GM19452 (cell line): ENCODE data around the gene HEXA.
A peak's percentile ranks its signal among the peaks of the same experiment; 100 is the strongest.

Source experiments
- ATAC-seq: cut with Tn5 transposase; IDR thresholded peaks from one replicate; pipeline ENCODE4 v1.9.1; 2021; ENCODE audit not compliant: unreplicated experiment

The HEXA gene

DNA sequence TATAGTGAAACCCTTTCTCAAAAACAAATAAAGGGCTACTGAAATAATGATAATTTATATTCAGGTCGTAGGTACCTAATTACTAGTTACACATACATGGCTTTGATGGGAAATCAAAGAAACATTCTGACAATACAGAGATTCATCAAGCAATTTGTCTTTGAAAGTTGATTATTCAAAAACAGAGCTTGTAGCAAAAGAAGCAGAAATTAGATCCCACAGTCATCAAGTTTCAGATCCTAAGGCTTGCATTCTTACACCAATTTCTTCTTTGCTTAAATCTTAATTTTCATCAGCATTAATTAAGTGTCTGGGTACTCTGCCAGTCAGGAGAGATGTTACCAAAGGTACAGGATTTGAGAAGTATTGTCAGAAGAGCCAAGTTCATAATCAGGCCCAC, 1.5 kb upstream of the HEXA start:
- ATAC-seq, result no peak

DNA sequence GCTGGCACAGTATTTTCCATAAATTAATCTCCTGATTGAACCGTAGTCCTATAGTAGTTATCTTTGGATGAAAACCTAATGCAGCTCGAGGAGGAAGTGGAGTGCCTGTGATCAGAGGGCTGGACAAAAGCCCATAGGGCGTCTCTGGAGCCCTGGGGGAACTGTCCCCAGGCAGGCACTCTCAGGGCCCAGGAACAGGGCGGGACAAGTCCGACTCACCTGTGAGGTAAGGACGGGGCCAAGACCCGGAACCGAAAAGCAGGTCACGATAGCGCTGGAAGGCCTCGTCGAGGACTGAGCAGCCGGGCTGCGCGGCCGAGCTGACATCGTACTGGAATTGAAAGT, 341 bp downstream of the HEXA start:
- peak; percentile 41 for ATAC-seq

DNA sequence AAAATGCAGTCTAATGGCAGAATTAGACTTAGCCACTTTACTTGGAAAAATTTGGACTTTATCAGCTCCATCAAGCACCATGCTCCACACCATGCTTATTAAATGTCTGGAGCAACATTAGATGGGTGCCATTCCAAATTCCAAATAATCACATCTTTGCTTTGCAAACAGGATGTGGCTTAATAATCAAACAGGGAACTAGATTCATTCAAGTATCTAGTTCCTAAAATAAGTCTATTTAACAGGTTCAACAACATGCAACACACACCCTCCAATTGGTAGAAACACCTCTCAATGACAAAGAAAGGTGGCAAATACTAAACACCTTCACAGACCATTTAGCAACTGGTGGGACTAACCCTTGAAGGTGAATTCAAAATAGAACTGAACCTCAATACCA, 3.5 kb downstream of the HEXA start:
- ATAC-seq, result no peak

DNA sequence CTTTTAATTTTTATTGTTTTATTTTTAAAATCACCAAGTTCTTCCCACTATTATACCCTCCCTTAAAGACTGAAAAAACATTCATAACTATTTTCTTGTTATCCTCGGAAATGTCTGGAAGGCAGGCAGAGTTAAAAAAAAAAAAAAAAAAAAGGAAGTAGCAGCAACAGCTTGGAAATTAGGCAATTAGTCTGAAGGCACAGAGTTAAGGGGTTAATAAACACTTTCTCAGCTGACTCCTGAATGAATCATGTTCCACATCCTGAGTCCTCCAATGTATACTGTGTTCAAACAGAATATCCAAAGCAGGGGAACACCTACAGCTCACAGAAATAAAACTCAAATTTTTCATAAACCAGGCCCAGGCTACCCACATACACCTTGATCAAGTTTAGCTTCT, 5.8 kb downstream of the HEXA start:
- ATAC-seq, result no peak

DNA sequence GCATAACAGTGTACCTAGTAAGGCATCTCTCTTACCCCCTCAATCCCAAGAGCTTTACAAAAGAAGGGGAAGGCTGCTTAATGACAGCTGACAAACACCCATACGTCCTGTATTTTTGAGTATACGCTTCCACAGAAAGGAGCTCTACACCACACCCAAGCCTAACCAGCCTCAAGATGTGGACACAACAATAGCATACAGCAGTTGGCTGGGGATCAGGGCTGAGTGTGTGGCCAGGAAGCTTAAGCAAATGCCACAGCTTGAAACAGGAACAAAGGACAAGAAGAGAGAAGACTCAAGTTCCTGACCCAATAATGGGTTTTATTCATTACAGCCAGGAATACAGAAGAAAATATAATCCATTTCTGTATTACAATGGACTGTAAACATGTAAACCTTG, 6.9 kb downstream of the HEXA start:
- no peak for ATAC-seq

DNA sequence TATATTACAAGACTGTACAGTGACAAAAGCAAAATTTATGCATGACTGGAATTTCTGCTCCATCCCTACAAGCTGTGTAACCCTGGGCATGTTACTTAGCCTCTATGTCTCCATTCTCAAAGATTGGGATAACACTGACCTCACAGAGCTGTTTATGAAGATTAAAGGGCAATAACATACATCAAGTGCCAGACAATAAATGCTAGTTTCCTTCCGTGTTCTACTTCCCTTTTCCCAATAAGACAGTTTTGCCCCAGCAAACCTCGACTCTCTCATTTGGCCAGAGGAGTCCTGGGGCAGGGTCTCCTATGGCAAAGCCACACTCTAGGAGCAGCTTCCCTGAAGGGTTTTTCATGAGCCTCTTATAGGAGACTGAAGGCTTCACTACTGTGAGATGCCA, 7.5 kb downstream of the HEXA start:
- ATAC-seq, result no peak

DNA sequence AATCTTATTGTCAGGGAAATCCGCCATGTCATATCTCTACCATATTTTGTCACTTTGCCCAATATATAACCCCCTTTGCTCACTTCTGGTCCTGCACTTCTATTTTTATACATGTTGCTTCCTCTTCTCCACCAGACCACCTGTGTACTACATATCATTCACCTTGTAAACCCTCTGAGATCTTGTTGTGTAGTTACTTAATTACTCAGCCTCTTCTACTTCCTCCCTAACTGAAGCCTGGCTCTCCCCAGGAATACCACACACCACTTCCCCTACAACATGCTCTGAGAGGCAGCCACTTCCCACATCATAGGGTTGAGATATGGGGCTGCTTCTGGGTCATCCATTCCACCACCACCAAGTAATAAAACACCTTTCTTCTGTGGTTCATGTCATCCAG, 10.0 kb downstream of the HEXA start:
- peak; percentile 90 for ATAC-seq

DNA sequence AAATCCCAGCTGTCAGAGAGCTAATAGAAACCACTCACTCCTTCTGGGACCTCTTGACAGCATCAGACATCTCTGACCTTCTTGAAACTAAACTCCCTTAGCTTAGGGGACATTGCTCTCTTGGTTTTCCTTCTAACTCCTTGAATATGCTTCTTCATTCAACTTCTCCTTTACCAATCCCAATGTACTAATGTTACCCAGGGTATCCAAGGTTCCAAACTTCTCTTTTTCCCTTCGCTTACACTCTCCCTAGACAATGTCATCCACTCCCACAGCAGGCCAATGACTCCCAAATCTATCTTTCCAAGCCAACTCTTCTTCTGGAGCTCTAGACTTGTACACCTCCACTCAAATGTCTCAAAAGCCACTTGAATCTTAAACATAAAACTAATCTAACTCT, 14.6 kb downstream of the HEXA start:
- ATAC-seq, result no peak

DNA sequence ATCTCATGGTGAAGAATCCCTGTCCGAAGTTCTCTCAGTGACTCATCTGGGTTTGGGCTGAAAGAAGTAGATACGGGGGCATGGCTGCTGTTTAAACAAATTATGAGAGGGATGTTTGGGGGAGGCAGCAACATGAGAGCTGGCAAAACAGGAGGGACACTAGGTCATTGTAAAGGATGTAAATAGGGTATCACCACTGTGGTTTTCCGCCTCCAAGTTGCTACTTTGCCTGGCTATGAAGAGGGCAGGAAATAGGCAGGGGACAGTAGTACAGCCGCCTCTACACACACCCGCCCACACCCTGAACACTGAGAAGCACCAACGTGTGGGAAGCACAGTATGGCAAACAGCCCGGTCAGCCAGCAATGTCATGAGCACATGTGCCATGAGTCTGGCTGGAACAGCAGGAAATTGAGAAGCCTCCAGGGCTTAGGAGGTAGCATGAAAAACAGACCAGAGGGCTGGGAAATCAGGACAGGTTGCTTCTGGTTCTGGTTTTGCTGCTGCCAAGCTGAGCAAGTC, 17.1 kb downstream of the HEXA start:
- ATAC-seq, result peak; percentile 67

DNA sequence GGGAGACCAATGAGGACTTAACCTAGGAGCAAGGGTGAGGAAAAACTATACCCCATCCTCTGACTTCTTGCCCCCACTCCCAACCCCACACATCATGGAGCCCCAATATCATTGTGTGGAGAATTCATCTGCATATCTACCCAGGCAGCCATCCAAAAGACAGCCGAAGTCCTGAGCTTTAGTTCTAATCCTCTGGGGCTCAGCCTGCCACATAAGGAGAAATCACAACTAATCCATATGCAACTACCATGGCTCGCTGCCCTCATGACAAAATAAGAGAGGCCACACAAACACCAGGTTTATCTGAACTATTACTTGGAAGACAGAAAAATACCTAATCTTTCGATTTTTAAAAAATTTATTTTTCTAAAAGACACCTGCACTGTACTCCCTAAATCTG, 17.7 kb downstream of the HEXA start:
- ATAC-seq, result no peak

DNA sequence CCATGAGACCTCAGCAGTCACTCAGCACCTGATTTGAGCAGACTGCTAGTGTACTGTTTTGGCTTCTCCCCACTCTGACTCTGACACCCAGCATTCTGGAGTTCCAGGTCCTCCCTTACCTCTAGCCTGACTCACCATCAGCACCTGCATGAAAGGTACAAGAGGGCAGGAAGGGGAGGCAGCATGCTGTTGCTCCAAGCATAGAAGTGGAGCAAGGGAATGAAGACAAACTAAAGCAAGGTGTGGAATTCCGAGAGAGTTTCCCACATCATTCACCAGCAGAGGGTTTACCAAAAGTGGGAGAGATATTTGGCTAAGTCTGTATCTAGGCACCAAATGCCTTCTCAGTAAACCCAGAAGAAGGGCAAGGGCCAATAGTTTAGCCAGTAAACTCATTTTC, 21.3 kb downstream of the HEXA start:
- ATAC-seq, result no peak

DNA sequence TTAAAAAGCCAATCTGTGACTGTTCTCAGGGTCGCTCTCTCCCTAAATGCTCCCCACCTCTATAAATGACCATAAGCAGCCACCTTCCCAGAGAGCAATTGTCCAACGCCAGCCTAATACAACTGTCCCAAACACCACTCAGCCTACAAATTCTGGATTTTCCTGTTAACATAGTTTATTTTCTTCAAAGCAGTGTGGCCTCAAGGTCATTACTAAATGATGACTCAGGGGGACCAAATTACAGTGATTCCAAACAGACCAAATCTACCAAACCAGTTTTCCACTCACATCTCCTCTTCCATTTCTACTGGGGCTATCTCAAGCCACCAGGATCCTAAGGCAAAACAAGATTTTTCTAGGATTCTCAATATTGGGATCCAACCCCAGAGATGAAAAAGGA, 22.5 kb downstream of the HEXA start:
- no peak for ATAC-seq

DNA sequence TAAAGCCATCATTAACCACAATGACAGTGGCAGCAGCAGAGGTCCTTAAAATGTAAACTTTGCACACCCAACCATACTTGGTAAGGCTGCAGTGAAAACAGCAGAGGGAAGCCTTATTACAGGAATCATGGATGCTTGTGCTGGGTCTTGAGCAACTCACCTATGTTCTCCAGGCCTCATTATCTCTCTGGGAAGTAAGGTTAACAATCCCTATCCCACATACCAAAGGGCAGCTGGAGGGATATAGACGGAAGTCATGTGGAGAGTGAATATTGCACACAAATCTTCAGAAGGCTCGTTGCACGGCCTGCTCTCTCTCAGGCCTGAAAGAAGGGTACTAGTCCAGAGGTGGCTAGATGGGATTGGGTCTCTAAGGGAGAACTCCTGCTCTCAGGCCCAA, 30.0 kb downstream of the HEXA start:
- ATAC-seq, result no peak

DNA sequence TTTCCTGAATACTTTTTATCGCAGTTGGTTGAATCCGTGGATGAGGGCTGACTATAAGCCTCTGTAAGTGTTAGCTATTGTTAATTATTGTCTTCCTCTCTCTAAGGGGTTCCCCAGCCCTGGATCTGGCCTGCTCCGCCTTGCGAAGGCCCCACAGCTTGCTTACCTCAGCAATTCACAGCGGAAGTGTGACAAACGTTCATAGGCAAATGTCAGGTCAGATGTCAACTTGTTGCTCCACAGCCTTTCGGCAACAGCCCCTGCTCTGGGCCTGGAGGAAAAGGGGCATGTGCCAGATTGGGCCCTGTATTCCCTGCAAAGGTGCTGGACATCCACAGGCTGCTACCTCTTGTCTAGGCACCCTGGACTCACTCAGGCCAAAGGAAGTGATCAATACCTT, 30.5 kb downstream of the HEXA start:
- no peak for ATAC-seq

DNA sequence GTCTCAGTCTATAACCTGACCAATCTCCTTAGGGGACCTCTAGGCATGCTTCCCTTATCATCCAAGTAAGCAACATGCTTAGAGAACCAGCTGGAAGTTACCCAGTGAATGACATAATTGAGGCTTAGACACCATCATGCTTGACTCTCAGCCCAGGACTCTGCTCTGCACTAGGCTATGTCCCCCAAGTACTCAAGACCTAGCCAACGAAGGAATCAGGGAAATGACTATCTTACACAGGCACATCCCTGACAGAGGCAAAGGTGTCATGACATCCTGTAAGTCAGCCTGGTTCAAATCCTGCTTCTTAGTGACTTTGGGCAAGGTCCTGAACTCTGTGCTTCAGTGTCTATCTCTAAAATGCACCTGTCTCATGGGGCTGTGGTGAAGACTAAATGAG, 31.2 kb downstream of the HEXA start:
- ATAC-seq, result no peak

DNA sequence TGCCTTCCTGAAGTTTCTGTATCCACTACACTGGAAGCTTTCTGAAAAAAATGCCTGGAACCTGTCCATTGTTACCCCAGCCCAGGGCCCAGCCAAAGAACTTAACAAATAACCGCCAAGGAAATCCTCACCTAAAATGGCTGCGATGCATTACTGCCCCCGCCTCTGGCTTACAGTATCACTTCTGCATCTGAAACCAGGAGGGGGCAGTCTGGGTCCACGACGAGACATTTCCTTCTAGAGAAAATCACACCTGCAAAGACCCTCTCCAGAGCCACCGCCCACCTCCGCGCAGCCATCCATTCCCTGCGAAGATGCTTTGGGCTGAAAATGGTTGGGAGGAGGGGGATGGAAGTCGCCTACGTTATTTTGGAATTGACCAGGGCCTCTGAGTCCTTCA, 33.4 kb downstream of the HEXA start:
- ATAC-seq, result no peak

DNA sequence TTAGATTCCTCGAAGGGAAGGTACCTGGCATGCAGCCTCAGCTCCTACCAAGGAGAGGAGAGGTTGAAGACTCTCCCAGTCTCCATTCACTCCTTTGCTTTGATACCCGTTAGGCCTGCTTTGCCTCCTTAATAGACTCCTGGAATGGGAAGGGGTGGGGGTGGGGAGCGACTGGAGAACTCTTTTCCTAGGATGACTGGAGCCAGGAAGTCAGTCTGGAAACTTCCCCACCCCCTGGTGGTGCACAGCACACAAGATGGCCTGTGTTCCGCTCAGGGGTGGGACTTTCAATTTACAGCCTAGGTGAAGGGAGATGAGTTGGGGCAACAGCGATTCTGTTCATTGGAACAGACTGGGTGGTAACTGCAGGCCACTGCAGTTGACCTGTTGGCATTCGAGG, 34.5 kb downstream of the HEXA start:
- no peak for ATAC-seq

DNA sequence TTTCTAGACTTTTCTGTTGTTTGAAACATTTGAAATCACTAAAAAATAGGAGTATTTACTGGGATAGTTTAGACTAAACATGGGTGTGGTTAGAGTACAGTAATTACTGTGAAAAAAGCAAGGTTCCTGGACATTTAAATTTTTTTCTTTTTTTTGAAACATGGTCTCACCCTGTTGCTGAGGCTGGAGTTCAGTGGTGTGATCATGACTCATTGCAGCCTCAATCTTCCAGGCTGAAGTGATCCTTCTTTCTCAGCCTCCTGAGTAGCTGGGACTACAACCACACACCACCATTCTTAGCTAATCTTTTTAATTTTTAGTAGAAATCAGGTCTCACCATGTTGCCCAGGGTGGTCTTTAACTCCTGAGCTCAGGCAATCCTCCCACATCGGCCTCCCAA, 35.4 kb downstream of the HEXA start:
- ATAC-seq, result no peak

DNA sequence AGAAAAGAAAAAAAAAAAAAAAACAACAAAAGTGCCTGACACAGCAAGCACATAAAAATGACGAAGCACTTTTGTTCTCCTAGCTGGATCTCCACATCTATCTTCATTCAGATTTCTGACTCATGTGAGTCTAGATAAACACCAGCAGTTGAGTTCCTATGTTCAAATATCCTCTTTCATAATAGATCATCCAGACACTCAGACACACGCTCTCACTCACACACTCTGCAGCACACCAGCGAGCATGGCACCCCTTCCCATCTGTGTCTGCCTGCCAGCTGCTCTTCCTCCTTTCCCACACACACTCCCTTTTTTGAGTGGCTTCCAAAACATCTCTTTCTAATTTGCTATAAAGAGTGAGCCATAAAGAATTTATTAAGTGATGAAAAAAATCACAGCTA, 36.0 kb downstream of the HEXA start:
- ATAC-seq, result no peak

DNA sequence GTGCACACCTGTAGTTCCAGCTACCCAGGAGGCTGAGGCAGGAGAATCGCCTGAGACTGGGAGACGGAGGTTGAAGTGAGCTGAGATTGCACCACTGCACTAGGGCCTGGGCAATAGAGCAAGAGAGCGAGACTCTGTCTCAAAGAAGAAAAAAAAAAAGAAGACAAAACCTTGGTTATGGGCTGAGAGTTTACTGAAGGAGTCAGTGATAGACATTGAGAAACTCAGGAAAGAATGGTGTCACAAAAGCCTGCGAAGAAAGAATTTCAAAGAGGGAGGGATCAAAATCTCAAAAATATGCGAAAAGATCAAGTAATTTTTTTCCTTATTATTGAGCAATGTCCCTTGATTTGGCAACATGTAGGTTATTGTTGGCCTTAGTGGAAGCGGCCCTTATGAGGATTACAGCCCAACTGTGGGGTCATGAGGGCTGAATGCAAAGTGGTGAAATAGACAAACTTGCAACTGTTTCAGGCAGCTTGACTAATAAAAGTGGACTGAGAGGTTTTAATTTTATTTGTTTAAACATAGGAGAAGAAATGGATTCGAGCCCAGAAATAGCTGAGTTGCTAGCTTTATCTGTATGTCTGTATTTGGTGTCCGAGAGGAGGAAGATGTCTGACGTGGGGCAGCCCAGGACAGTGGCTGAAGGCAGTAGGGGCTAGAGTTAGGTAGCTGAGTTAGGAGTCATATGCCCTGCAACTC, 37.0 kb downstream of the HEXA start:
- ATAC-seq, result no peak

DNA sequence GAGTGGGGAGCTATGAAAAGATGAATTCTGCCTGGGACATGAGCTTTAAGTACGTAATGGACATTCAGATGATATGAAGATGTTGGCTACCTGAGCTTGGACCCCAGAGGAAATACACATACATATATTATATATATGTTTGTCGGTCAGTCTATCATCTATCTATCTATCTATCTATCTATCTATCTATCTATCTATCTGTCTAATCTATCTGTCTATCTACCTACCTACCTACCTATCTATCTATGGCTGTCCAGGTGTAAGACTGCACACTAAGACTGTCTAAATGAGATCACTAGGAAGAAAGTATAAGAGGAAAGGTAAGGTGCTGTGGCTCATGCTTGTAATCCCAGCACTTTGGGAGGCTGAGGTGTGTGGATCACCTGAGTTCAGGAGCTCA, 37.7 kb downstream of the HEXA start:
- no peak for ATAC-seq

DNA sequence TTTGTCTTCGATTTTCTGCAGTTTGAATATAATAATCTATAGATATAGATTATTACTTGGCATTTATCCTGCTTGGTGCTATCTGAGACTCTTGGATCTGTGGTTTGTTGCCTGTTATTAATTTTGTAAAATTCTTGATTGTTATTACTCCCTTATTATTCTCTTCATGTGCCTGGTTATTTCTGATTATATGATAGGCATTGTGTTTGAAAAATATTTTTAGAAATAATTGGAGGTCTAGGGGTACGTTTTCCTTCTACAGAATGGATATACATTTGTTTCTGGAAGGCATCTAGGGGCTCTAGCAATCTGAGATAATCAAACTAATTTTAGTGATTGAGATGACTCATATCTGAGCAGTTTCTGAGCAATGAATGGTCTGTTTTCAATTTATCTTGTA, 41.0 kb downstream of the HEXA start:
- ATAC-seq, result no peak

DNA sequence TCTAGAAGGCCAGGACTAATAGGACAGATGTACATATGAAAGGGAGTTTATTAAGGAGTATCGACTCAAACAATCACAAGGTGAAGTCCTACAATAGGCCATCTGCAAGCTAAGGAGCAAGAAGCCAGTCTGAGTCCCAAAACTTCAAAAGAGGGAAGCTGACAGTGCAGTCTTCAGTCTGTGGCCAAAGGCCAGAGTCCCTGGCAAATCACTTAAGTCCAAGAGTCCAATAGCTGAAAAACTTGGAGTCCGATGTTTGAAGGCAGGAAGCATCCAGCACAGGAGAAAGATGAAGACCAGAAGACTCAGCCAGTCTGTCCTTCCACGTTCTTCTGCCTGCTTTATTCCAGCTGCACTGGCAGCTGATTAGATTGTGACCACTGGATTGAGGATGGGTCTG, 44.8 kb downstream of the HEXA start:
- no peak for ATAC-seq

DNA sequence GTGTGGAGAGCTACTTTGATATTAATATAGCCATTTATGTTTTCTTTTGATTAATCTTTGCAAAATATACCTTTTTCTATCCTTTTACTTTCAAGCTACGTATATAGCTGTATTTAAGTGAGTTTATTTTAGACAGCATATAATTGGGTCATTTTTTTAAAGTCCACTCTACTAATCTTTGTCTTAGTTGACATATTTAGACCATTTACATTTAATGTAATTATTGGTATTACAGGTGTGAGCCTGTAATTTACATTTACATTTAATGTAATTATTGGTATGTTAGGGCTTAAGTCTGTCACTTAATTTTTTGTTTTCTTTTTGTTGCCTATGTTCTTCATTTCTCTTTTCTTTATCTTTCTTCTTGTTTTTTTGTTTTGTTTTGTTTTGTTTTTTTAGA, 52.1 kb downstream of the HEXA start:
- no peak for ATAC-seq
